Right atrium auricular region (tissue), 2 donors: ENCODE results near the gene SCN8A. TPM values are rescaled to one million over a fixed set of nuclear protein-coding genes. Genes with fewer than 3 reads are reported as not detected.

ENCODE experiments used
- DNase-seq: peaks from one replicate; pipeline ENCODE4 v3.0.0-alpha.2; 2019; ENCODE audit warnings: low spot score
- H3K27ac ChIP-seq, 2 donors: fragments of 200-600 bp; sonication (generic); 1 replicate in 1 of 2; 2 replicates in 1 of 2; pipeline ENCODE4 v1.5.1; 2016 to 2019
- H3K27me3 ChIP-seq, 2 donors: fragments of 200-600 bp; sonication (generic); one replicate each; pipeline versions ENCODE4 v1.5.1 to v1.6.0; 2017 to 2019
- H3K36me3 ChIP-seq: fragments of 200-600 bp; sonication (generic); one replicate; pipeline ENCODE4 v1.5.1; 2016
- H3K4me1 ChIP-seq, 2 donors: fragments of 200-600 bp; sonication (generic); one replicate each; pipeline versions ENCODE4 v1.5.1 to v1.6.0; 2017 to 2019
- H3K4me3 ChIP-seq, 2 donors: fragments of 200-600 bp; sonication (generic); 1 replicate in 1 of 2; 2 replicates in 1 of 2; pipeline ENCODE4 v1.5.1; 2017 to 2019; ENCODE audit warnings: mild to moderate bottlenecking in 1 of 2, moderate library complexity in 1 of 2
- H3K9me3 ChIP-seq, 2 donors: fragments of 200-600 bp; sonication (generic); one replicate each; pipeline ENCODE4 v1.5.1; 2019
- CTCF ChIP-seq, 2 donors: fragments of 200-600 bp; sonication (generic); IDR thresholded peaks; one replicate each; pipeline ENCODE4 v1.5.1; 2019; ENCODE audit warnings: antibody characterized with exemption in 2 of 2
- total RNA-seq, 2 donors: library from RNA; depleted of rRNA; stranded (reverse); fragments of >200 nt; gene quantifications; one replicate each; pipeline ENCODE4 v1.1.0, GENCODE V29; 2016

The SCN8A gene
- total RNA-seq, 2 donors from 2014 or later: 0.19 to 0.24 TPM

GRCh38 chr12:51630256-51630880, 39.3 kb downstream of the SCN8A start:
- H3K36me3 ChIP-seq: no peaks in the 10 kb centered on the region
- no peak overlapping the region for H3K4me3 ChIP-seq
- H3K9me3 ChIP-seq: no peaks in the 10 kb centered on the region
- H3K27ac ChIP-seq: no peak overlapping the region
- no peaks in the 10 kb centered on the region for H3K4me1 ChIP-seq
- no peak for TF ChIP-seq CTCF (IDR thresholded peaks at IDR 0.05)
- no peak for DNase-seq
- no peaks in the 10 kb centered on the region for H3K27me3 ChIP-seq

- TF ChIP-seq CTCF (IDR thresholded peaks at IDR 0.05): no peak
- no peaks in the 10 kb centered on the region for H3K9me3 ChIP-seq
- H3K4me1 ChIP-seq: no peaks in the 10 kb centered on the region
- no peak overlapping the region for H3K27ac ChIP-seq
- DNase-seq: no peak
- H3K36me3 ChIP-seq: no peaks in the 10 kb centered on the region
- H3K27me3 ChIP-seq: no peaks in the 10 kb centered on the region
- no peak overlapping the region for H3K4me3 ChIP-seq
These were observed 40.0 kb downstream of the SCN8A start for GRCh38 chr12:51630986-51631385.

GRCh38 chr12:51631591-51631990, 40.6 kb downstream of the SCN8A start:
- no peaks in the 10 kb centered on the region for H3K36me3 ChIP-seq
- no peak for TF ChIP-seq CTCF (IDR thresholded peaks at IDR 0.05)
- H3K9me3 ChIP-seq: no peaks in the 10 kb centered on the region
- H3K27ac ChIP-seq: no peak overlapping the region
- H3K4me1 ChIP-seq: no peaks in the 10 kb centered on the region
- H3K4me3 ChIP-seq: no peak overlapping the region
- no peak for DNase-seq
- H3K27me3 ChIP-seq: no peaks in the 10 kb centered on the region

GRCh38 chr12:51632623-51633022, 41.6 kb downstream of the SCN8A start:
- no peak overlapping the region for H3K27ac ChIP-seq
- H3K9me3 ChIP-seq: peaks cover 0 to 8% of the 10 kb centered on the region in 2 donors
- H3K36me3 ChIP-seq: no peaks in the 10 kb centered on the region
- TF ChIP-seq CTCF (IDR thresholded peaks at IDR 0.05): no peak
- no peak overlapping the region for H3K4me3 ChIP-seq
- no peaks in the 10 kb centered on the region for H3K27me3 ChIP-seq
- H3K4me1 ChIP-seq: no peaks in the 10 kb centered on the region
- DNase-seq: no peak

- no peaks in the 10 kb centered on the region for H3K36me3 ChIP-seq
- no peak overlapping the region for H3K27ac ChIP-seq
- no peaks in the 10 kb centered on the region for H3K27me3 ChIP-seq
- H3K4me1 ChIP-seq: no peaks in the 10 kb centered on the region
- TF ChIP-seq CTCF (IDR thresholded peaks at IDR 0.05): no peak
- no peak for DNase-seq
- H3K9me3 ChIP-seq: peaks cover 0 to 16% of the 10 kb centered on the region in 2 donors
- H3K4me3 ChIP-seq: no peak overlapping the region
These were observed 44.3 kb downstream of the SCN8A start for GRCh38 chr12:51635346-51635745.

GRCh38 chr12:51636581-51636980, 45.5 kb downstream of the SCN8A start:
- H3K4me1 ChIP-seq: no peaks in the 10 kb centered on the region
- no peaks in the 10 kb centered on the region for H3K27me3 ChIP-seq
- H3K36me3 ChIP-seq: no peaks in the 10 kb centered on the region
- no peak for DNase-seq
- TF ChIP-seq CTCF (IDR thresholded peaks at IDR 0.05): no peak
- no peak overlapping the region for H3K27ac ChIP-seq
- H3K9me3 ChIP-seq: peaks cover 0 to 16% of the 10 kb centered on the region in 2 donors
- no peak overlapping the region for H3K4me3 ChIP-seq
